COLO829 (cell line): ENCODE results near the gene UCHL5.

Experiments
- DNase-seq: peaks from one replicate; pipeline ENCODE4 v3.0.0; 2012; ENCODE audit warnings: low spot score

The UCHL5 gene, protein sequence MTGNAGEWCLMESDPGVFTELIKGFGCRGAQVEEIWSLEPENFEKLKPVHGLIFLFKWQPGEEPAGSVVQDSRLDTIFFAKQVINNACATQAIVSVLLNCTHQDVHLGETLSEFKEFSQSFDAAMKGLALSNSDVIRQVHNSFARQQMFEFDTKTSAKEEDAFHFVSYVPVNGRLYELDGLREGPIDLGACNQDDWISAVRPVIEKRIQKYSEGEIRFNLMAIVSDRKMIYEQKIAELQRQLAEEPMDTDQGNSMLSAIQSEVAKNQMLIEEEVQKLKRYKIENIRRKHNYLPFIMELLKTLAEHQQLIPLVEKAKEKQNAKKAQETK

DNA sequence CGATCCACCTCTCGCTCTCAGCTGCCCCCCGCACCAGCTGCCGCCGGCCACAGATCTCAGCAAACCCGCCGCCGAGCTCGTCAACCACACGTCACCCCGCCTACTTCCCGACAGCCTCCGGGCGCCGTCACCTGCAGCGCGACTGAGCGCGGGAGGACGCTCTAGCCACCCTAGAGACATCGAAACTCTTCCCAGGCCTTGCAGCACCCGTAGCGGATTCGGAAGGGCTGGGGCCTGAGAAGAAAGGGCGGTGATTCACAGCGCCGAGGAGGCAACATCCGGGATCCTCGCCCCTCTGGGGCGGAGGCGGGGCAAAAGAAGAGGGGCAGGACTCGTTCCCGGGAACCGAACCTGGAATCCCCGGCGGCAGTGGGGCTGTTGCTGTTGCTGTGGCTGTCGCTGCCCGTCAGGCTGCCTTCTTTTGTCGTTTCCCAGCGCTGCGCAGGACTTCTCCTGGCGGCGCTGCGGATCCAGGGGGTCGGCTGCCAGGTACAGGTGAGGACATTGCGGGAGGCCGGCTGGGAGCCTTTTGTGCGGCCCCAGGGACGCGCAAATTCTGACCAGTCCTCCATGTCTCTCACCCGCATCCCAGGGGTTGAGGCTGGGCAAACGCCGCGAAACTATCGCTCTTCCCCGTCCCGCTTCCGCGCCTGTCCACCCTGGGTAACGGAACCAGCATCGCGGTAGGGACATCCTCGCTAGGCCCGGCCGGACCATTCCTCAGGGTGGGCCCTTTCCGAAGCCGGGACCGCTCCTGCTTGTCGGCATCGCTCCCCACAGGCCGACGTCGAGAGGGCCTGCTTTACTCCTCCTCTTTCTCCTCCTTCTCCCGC lies at the start of gene UCHL5, which contains the start of gene RO60:
Gene UCHL5 (minus strand): TSS at position 79 of the 833 bp plus-strand sequence. CDS start 100 bp downstream, outside the sequence.
Gene RO60 (plus strand): TSS at position 331 of the 833 bp plus-strand sequence. CDS start 9,443 bp downstream, outside the sequence.
- peak; percentile 96 for DNase-seq

DNA sequence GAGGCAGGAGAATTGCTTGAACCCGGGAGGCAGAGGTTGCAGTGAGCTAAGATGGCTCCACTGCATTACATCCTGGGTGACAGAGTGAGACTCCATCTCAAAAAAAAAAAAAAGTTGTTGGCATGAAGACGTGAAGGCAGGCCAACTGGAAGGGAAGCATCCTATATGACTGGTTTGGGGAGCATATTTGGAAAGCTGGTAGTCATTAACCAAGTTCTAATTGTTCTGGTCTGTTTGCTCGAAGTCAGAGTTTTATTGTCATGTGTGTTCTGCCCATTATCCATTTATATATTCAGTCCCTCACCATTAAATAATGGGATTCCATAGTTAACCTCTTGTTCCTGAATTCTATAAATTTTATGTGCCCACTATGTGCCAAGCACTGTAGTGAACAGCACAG lies 49.3 kb upstream of the UCHL5 start:
- DNase-seq = no peak

DNA sequence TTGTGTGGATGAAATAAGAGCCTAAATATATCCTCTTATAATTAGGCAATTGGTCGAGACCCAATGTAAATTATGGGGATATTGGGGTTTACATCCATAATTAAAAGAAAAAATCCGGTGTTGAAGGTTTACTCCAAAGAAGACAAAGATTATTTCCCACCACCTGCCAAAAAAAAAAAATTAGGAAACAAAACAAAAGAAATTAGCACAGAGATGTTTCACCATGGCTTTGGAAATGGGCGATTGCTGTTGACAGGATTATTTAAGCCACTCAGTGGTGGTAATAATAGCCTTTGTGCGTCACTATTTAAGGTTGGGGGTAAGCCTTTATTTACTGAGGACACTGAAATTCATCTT lies 46.6 kb upstream of the UCHL5 start:
- no peak for DNase-seq

DNA sequence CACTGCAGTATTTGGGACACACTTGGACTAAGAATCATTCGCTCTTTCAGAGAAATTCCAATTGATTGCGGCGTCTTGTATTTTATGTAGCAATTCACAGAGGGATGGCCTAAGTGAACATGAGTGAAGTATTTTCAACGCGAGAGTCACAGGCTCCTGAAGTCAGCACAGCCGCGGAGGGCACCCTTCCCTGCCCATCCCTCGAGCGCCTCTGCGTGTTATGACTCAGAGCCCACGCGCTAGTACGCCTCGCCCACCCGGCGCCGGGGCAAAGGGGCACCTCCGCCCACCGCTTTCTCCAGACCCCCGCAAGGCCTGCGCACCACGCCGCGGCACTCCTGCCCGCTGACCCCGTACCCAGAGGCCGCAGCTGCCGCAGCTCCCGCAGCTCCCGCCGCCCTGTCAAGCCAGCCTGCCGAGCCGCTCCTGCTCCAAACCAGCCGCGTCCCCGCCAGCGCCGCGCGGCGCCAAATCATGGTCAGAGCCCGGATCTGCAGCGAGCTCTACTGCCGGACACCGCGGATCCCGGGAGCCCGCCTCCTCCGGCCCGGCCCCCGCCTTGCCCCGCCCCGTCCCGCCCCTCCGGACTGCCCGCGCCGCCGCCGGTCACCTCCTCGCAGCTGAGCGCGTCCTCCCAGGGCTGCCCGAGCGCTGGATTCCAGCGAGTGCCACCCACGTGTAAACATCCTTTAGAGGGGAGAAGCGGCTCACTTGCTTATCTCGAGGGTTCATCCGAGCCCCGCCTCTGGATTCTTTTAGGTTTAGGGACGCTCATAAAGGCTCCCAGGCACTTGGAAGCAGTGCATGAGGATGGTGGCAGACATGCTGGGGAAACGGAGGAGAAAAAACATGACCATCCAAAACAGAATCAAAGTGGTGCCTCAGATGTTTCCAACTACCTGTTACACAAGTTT lies 46.0 kb upstream of the UCHL5 start, which contains the start of gene GLRX2:
Gene GLRX2 (minus strand): TSS at position 508 of the 914 bp plus-strand sequence. CDS start 32 bp downstream, at position 476.
- DNase-seq = peak; percentile 93

DNA sequence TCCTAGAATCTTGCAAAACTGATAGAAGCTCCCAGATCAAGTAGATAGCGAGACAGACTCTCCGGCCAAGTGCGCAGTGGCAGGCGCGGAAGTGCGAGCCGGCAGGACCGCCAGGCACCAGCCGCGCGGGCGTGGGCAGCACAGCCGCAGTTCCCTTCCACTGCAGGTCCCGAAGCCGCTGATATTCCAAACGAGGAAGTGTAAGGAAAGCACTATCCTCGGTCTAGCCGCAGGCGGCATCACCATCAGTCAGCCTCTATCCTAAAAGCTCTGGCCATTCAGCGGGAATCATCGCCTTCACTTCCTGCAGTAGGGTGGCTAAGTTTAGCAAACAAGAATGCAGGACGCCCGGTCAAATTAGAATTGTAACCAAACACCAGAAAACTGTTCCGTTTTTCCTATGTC lies 45.3 kb upstream of the UCHL5 start:
- peak; percentile 70 for DNase-seq

DNA sequence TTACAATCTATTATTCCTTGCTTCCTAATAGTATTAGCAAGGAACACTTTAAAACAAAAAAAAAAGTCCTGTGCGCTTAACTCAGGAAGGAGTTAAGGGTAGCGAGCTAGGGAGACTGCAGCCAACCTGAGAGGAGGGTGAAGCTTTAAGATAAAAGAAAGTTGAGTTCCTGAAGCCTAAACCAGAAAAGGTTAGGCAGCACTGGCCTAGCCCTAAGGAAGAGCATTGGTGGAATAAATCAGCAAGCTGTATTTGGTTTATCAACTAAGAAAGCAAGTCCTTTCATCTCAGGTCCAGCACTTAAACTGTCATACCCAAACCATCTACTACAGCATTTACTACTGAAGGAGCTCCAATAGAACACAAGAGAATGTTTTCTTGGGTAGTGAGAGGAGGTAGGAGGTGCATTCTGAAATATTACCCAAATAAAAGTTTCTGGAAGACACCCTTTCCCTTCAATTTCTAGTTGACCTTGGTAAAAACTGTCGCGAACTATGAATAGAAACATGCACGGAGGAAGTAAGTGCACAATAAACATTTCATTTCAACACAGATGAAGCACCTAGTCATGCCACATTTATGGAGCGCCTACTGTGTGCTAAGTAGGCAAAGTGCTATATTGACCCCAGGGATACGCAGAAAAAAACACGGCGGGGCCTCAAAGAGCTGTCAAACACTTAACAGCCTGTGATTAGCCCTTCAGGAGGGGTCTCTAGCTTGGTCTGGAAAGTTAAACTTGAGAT lies 44.8 kb upstream of the UCHL5 start:
- no peak for DNase-seq

DNA sequence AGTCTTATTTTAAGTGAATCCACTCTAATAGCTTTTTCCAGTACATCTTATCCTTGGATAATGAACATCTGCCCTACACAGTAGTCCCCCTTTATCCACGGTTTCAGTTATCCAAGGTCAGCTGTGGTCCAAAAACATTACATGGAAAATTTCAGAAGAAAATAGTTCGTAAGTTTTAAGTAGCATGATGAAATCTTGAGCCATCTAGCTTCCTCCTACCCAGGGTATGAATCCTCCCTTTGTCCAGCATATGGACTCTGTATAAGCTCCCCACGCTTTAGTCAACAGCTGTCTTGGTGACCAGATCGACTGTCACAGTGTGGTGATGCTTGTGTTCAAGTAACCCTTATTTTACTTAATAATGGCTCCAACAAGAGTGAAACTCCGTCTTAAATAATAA lies 43.5 kb upstream of the UCHL5 start:
- DNase-seq = no peak

DNA sequence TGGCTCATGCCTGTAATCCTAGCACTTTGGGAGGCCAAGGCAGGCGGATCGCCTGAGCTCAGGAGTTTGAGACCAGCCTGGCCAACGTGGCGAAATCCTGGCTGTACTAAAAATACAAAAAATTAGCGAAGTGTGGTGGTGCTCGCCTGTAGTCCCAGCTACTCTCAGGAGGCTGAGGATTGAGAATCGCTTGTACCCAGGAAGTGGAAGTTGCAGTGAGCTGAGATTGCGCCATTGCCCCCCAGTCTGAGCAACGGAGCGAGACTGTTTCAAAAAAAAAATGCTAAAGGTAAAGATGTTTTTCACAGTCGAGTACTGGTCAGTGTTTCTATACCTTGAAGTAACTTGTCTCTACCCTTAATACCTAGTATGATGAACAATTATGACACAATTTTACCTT lies 35.0 kb upstream of the UCHL5 start:
- DNase-seq = no peak

DNA sequence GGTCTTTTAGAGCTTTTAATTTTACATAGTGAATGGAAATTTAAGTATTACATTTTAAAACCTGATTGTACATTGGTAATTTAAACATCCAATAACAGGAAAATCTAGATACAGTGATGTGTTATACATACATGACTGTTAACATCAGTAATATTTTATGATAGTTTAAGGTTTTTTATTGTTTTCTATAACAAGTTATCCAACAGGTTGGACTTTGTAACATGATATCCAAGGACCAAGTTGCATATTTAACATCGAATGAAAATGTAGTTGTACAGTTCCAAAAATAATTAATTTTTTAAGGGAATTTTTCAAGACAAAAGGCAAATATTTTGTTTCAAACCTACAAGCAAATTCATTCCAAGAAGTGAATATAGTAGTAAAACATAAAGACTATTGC lies 31.7 kb upstream of the UCHL5 start:
- no peak for DNase-seq

DNA sequence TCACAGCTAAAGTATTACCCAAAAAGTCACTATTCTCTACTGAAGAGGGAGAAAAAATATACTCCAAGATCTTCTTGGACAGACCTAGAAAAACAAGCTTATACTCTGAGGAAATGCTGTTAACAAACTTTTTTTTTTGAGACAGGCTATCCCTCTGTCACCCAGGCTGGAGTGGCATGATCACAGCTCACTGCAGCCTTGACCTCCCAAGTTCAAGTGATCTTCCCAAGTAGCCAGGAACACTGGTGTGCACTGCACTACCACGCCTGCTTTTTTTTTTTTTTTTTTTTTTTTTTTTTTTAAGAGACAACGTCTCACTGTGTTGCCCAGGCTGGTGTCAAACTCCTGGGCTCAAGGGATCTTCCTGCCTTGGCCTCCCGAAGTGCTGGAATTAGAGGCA lies 28.7 kb upstream of the UCHL5 start:
- DNase-seq = no peak

DNA sequence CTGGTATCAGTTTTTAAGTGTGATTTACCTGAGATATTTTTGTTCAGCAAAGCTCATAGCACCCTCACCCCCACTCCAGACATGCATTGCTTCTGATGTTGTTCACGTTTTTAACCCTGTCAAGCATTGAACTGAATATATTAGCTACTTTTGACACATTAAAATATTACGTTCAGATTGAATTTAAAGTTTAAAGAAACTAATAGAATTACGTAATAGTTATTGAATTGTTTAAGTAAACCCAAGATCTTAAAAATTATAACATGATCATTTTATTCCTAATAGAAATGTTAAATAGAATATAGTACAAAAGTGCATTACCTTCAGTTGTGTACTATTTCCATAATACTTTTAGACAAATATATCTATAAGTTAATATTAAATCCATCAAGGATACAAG lies 27.2 kb upstream of the UCHL5 start:
- DNase-seq = no peak

DNA sequence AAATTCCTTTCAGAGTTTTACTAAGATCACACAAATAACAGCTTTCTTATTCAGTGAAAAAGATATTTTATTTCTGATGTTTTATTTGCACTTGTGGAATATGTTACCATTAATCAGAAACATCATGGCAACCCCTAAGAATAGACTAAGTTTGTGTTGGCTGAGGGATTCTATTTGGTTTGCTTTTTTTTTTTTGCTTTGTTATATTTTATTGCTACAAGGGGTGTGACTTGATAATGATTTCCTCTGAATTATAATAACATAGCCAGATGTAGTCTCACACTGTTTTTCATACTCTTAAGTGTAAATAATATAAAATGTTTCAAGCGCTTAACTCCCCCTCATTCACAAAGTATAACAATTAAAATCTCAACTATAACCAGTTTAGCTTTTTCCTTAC lies 26.1 kb upstream of the UCHL5 start:
- DNase-seq = no peak

DNA sequence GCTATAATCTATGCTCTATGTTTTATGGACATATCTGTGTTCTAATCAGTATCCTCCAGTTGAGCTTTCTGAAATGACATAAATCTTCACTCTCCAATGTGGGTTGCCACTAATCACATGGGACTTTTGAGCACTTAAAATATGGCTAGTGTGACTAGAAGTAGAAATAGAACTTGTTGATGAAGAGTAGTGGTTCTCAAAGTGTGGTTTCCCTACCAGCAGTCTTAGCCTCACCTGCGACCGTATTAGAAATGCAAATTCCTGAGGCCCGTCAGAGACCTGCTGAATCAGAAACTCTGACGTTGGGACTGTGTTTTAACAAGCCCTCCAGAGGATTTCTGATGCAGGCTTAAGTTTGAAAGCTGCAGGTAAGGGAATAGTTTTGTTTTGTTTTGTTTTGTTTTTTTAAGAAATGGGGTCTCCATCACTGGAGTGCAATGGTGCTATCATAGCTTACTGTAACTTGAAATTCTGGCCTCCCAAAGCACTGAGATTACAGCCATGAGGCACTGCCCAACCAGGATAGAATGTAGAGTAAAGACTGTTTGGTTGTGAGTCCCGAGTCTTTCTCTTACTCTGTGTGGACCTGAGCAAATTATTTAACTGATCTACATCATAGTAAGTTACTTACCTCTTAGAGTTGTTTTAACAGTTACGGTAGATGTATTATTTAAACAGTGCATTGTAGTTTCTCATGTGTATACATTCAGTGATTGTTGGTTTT lies 24.4 kb upstream of the UCHL5 start:
- DNase-seq = no peak

DNA sequence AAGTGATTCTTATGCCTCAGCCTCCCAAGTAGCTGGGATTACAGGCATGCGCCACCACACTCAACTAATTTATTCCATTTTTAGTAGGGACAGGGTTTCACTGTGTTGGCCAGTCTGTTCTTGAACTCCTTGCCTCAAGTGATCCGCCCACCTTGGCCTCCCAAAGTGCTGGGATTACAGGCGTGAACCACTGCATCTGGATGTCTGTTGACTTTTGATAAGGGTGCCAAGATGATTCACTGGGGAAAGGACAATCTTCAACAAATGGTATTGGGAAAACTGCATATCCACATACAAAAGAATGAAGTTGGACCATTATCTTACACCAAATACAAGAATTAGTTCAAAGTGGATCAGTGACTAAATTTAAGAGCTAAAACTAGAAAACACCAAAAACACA lies 20.0 kb upstream of the UCHL5 start:
- DNase-seq = no peak

DNA sequence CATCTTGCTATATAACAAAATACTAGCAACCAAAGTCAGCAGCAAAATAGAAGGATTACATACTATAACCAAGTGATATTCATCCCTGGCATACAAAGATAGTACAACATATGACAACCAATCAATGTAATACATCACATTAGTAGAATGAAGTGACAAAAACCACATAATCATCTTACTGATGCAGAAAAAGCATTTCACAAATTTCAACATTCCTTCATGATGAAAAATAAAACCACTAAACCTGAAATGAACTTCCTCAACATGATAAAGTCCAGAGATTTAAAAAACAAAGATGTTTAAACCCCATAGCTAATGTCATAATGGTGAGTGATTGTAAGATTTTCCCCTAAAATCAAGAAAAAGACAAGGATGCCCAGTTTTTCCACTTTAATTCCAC lies 18.8 kb upstream of the UCHL5 start:
- DNase-seq = no peak

DNA sequence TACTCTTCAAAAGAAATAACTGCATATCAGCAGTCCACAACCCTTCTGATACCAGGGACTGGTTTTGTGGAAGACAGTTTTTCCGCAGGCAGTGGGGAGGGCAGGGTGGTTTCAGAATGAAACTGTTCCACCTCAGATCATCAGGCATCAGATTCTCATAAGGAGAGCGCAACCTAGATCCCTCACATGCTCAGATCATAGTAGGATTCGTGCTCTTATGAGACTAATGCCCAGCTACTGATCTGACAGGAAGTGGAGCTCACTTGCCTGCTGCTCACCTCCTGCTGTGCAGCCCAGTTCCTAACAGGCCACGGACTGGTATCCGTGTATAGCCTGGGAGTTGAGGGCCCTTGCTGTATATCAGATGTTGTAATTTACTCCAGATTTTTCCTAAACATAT lies 11.8 kb upstream of the UCHL5 start:
- DNase-seq = no peak

DNA sequence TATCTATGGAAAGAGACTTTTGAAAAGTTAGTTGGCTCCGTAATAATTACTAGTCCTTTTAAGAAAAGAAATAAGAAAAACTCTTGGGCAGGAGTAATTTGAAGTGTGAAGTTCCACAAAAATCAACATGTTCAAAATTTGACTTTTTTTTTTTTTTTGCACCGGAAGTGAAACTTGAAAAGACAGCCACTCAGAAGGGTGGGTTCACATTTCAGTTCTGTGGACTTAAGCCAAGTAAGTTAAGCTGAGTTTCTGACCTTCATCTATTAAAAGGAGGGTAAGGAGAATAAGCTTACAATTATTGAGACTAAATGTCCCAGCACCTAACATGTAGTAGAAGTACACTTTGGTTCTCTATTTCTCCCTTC lies 11.2 kb upstream of the UCHL5 start:
- no peak for DNase-seq

DNA sequence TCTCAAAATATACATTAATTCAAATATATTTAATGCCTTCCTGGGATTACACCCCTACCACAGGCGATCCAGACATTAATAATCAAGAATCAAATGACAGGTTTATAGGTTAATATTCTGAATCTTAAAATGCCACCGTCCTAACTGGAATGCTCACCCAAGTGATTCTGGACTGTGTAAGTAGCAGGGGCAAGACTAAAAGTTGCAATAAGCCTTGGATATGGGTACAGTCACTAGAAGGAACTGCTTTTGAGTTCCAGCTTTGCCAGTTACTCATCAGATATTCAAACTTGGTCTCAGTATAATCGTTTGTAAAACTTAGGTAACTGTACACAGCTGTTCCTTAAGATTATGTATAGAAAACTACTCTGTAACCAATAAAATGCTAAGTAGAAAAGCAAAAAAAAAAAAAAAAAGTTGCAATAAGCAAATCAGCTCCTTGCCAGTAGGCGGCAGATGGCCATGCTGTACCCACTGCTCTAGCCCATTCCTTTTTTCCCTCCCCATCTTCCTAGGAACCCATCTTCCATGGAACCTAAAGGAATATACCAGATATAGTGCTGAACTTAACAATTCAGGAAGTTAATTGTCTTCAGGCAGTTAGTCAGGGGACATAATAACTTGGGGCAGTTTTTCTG lies 10.7 kb upstream of the UCHL5 start:
- DNase-seq = peak; percentile 40

DNA sequence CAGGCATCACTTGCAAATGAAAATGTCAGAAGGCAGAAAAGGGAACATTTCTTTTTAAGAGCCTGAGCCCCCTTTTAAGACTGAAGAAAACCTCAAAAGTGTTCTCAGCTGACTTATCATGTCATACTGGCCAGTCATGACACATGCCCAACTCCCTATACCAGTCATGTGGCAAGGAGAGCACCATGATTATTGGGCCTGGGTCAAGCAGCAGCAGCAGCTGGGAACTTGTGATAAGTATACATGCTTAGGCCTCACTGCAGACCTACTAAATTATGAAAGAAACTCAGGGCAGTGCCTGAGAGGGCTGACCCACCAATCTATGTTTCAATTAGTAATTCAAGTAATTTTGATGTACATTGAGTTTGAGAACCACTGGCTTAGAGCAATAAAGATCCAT lies 8.9 kb upstream of the UCHL5 start:
- DNase-seq = no peak

DNA sequence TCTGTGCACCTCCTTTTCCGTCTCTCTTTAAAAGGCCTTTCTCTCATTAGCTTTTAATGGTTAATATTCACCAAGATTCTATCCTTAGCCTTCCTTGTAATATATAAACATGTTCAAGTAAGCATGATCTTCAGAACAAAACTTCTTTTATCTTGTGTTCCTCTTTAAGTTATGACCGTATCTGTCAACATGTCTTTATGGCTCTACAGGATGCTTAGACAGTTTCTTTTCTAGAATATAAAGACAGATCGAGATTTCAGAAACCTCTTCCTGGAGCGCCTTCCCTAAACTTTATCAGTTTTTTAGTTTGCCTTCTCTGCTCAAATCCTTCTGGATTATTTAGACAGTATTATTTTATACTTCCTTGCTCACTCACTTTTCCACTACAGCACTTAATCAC lies 7.4 kb upstream of the UCHL5 start:
- no peak for DNase-seq
